CD4-positive, alpha-beta T cell (primary cell): Measurements from ENCODE around the gene DRD3. TPM values are rescaled to one million over a fixed set of nuclear protein-coding genes. Genes with fewer than 3 reads are reported as not detected.
A peak's percentile ranks its signal among the peaks of the same experiment; 100 is the strongest.

Experiments used
- ATAC-seq: fragments of 200-7000 bp; cut with Tn5 transposase; one replicate; pipeline ENCODE4 v1.10.0; 2022; ENCODE audit warnings: mild to moderate bottlenecking; ENCODE audit not compliant: poor library complexity
- CTCF ChIA-PET: fragments of 350-600 bp; sonication (Branson Sonifier 250); formaldehyde crosslinking; loops from one replicate; lab custom pipeline; 2021; ENCODE audit warnings: antibody characterized with exemption, inconsistent platforms; lab: Charles Lee
- POLR2A ChIA-PET: fragments of 350-600 bp; sonication (Branson Sonifier 250); formaldehyde crosslinking; loops from one replicate; lab custom pipeline; 2021; ENCODE audit warnings: antibody characterized with exemption, inconsistent platforms; lab: Charles Lee
- DNase-seq, 14 experiments: peaks; one replicate each; pipeline ENCODE4 v3.0.0-alpha.2; 2013 to 2020; ENCODE audit warnings: mixed read lengths in 2 of 14
- H3K27ac ChIP-seq, 2 donors: one replicate each; pipeline versions ENCODE4 v1.5.1 to v1.7.0; 2013; ENCODE audit warnings: low read length in 2 of 2, low read depth in 1 of 2, mild to moderate bottlenecking in 1 of 2
- H3K27me3 ChIP-seq, 2 experiments: 1 replicate in 1 of 2; 2 replicates in 1 of 2; pipeline versions ENCODE4 v1.6.1 to v1.7.0; 2013; ENCODE audit warnings: low read length in 2 of 2, control low read depth in 1 of 2, mild to moderate bottlenecking in 1 of 2, moderate library complexity in 1 of 2; ENCODE audit not compliant: insufficient read depth in 2 of 2, control insufficient read depth in 1 of 2
- H3K36me3 ChIP-seq: one replicate; pipeline ENCODE4 v1.6.1; 2013; ENCODE audit warnings: low read length, control low read depth; ENCODE audit not compliant: insufficient read depth
- H3K4me1 ChIP-seq: one replicate; pipeline ENCODE4 v1.6.1; 2013; ENCODE audit warnings: low read length, control low read depth; ENCODE audit not compliant: insufficient read depth
- H3K4me3 ChIP-seq: one replicate; pipeline ENCODE4 v1.5.1; 2013; ENCODE audit warnings: mild to moderate bottlenecking, low read length, moderate library complexity
- H3K9me3 ChIP-seq, 2 experiments: 1 replicate in 1 of 2; 2 replicates in 1 of 2; pipeline versions ENCODE4 v1.6.1 to v1.7.0; 2013; ENCODE audit warnings: low read length in 2 of 2, mild to moderate bottlenecking in 2 of 2, control low read depth in 1 of 2, moderate library complexity in 1 of 2; ENCODE audit not compliant: control insufficient read depth in 1 of 2, insufficient read depth in 1 of 2
- H3K27ac Mint-ChIP-seq: one replicate; pipeline ENCODE4 v1.8.0; 2020; ENCODE audit warnings: mixed read lengths
- H3K27me3 Mint-ChIP-seq: one replicate; pipeline ENCODE4 v1.8.0; 2021; ENCODE audit warnings: mixed read lengths
- H3K36me3 Mint-ChIP-seq: one replicate; pipeline ENCODE4 v1.8.0; 2021; ENCODE audit warnings: low read depth, mixed read lengths
- H3K4me1 Mint-ChIP-seq: one replicate; pipeline ENCODE4 v1.8.0; 2021; ENCODE audit warnings: low read depth, mixed read lengths
- H3K4me3 Mint-ChIP-seq: one replicate; pipeline ENCODE4 v1.8.0; 2020; ENCODE audit warnings: mild to moderate bottlenecking, mixed read lengths
- H3K9me3 Mint-ChIP-seq: one replicate; pipeline ENCODE4 v1.8.0; 2020; ENCODE audit warnings: mixed read lengths
- intact Hi-C, 2 experiments: fragments of 100-400 bp; cut with DNase I in 1 of 2; cut with micrococcal nuclease in 1 of 2; formaldehyde crosslinking; loops; one replicate each; pipeline versions ENCODE4 v1.15.1 to v1.9.0; 2023 to 2025; cut with DNase I, micrococcal nuclease
- total RNA-seq, 174 experiments: library from RNA in 2 of 174; stranded (reverse) in 2 of 174; gene quantifications; one replicate each; pipeline ENCODE4 v1.2.3 and lab custom pipeline; 2021 to 2026
- TF ChIP-seq, protein P1 (sequence below): fragments of 200-600 bp; IDR thresholded peaks from one replicate; pipeline ENCODE4 v1.8.0; 2022; ENCODE audit warnings: antibody characterized with exemption, mild to moderate bottlenecking

Gene DRD3
- total RNA-seq, 2 experiments from 2014 or later, result not detected

DNA sequence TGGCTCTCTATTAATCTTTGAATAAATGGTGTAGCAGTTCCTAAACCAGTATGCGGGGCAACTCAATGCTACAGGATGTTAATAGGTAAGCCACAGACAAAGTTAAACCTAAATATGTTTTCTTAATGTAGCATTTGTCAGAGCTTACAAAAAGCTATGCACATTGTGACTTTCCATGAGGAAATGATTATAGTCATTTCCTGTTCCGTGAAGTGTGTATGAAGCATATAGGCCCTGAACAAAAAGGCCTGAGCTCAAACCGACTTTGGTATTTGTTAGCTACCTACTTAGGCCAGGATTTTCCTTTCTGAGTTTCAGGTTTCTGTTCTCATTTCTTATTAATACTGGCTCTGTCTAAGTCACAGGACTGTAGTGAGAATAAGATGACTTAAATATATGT is 44.3 kb upstream of the DRD3 start:
- H3K9me3 ChIP-seq, result peaks cover 0 to 18% of the 10 kb centered on the region in 2 experiments
- intact Hi-C loops, result loop anchor here in 1 of 2 experiments (1.0 kb wide), 1 partner anchor 8 kb away; no protein-coding TSS in a partner anchor
- no peak overlapping the region for H3K4me3 ChIP-seq
- peaks cover 77% of the 10 kb centered on the region for H3K4me1 Mint-ChIP-seq
- H3K27me3 Mint-ChIP-seq, result no peaks in the 10 kb centered on the region
- ATAC-seq (peak; percentile 72), DNase-seq (peak in 3 of 14 experiments; percentile 55 to 90 (median 57))
- peak overlapping the region in 1 of 2 donors; percentile 61 for H3K27ac ChIP-seq
- CTCF ChIA-PET, result interaction anchor here (0.7 to 2.7 kb wide), 4 partner anchors 10 to 112 kb away, joined by 3 to 9 read pairs (median 6); no protein-coding TSS in a partner anchor
- POLR2A ChIA-PET, result interaction anchor here (0.6 to 5.1 kb wide), 7 partner anchors 9 to 195 kb away, joined by 3 to 110 read pairs (median 4); partner anchors contain the start of gene ZNF80
- H3K4me3 Mint-ChIP-seq, result peak overlapping the region; percentile 50
- H3K27ac Mint-ChIP-seq, result peak overlapping the region; percentile 80
- peaks cover 67% of the 10 kb centered on the region for H3K4me1 ChIP-seq
- H3K36me3 ChIP-seq, result no peaks in the 10 kb centered on the region
- H3K9me3 Mint-ChIP-seq, result peaks cover 5% of the 10 kb centered on the region
- H3K27me3 ChIP-seq, result no peaks in the 10 kb centered on the region
- peaks cover 31% of the 10 kb centered on the region for H3K36me3 Mint-ChIP-seq
- TF ChIP-seq, protein P1, sequence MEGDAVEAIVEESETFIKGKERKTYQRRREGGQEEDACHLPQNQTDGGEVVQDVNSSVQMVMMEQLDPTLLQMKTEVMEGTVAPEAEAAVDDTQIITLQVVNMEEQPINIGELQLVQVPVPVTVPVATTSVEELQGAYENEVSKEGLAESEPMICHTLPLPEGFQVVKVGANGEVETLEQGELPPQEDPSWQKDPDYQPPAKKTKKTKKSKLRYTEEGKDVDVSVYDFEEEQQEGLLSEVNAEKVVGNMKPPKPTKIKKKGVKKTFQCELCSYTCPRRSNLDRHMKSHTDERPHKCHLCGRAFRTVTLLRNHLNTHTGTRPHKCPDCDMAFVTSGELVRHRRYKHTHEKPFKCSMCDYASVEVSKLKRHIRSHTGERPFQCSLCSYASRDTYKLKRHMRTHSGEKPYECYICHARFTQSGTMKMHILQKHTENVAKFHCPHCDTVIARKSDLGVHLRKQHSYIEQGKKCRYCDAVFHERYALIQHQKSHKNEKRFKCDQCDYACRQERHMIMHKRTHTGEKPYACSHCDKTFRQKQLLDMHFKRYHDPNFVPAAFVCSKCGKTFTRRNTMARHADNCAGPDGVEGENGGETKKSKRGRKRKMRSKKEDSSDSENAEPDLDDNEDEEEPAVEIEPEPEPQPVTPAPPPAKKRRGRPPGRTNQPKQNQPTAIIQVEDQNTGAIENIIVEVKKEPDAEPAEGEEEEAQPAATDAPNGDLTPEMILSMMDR, result no peak

DNA sequence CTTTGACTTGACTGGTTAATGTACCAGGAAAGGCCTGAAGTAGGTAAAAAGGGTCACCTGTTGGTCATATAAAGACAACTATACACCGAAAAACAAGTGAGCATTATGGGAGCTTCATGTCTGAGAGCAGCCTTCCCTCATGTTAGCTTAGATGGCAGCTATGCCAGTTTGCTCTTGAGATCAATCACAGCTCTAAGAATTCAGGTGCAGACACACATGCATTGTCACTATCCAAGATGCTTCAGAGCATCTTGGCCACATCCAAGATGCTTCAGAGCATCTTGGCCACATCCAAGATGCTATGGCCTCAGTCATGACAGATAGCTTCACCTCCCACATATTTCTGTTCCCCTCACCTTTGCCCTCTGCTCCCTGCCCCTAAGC is 43.0 kb upstream of the DRD3 start:
- no peaks in the 10 kb centered on the region for H3K27me3 ChIP-seq
- H3K36me3 ChIP-seq, result no peaks in the 10 kb centered on the region
- H3K27ac ChIP-seq, result peak overlapping the region in 1 of 2 donors; percentile 61
- TF ChIP-seq, protein P1, result no peak
- no peaks in the 10 kb centered on the region for H3K27me3 Mint-ChIP-seq
- peaks cover 68% of the 10 kb centered on the region for H3K4me1 Mint-ChIP-seq
- H3K4me1 ChIP-seq, result peaks cover 75% of the 10 kb centered on the region
- H3K27ac Mint-ChIP-seq, result peak overlapping the region; percentile 88
- no peak overlapping the region for H3K4me3 ChIP-seq
- peak; percentile 27 for ATAC-seq
- no peak for DNase-seq
- POLR2A ChIA-PET, result interaction anchor here (0.8 to 5.1 kb wide), 3 partner anchors 8 to 20 kb away, joined by 3 to 110 read pairs (median 39); no protein-coding TSS in a partner anchor
- intact Hi-C loops, result no loop called here
- peaks cover 5% of the 10 kb centered on the region for H3K9me3 Mint-ChIP-seq
- peaks cover 0 to 18% of the 10 kb centered on the region in 2 experiments for H3K9me3 ChIP-seq
- peaks cover 31% of the 10 kb centered on the region for H3K36me3 Mint-ChIP-seq
- peak overlapping the region; percentile 12 for H3K4me3 Mint-ChIP-seq
- CTCF ChIA-PET, result interaction anchor here (1.2 to 2.7 kb wide), 4 partner anchors 8 to 1563 kb away, joined by 3 to 9 read pairs (median 6); no protein-coding TSS in a partner anchor

DNA sequence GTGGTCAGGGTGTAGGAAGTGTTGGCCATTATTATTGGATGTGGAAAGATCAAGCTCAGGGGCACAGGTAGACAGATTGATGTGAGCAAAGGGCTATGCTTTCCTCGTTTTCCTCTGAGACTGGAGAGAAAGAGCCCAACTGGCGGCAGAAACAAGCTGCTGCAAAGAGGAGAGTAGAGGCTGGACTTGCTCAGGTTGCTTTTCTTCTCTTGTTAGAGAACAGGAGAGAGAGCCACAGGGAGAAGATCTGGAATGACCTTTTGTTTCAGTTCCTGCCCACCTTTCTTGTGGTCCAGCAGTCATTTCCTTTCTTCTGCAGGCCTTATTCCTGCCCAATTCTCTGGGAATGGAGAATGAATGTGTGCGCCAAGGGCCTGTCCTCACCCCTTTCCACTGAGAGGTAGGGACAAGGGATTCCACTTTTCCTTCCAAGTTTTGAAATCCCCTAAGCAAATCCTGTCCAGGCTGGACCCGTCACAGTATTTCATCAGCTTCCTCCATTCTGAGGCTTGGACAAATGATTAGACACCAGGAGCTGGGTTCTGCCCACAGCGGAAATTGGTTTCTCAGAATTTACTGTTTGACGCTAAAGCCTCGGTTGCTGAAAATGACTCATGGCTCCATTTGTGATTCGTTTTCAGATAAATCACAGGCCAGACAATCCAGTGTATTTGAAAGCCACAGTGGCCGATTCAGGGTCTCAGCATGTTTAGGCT is 42.5 kb upstream of the DRD3 start:
- peaks cover 0 to 18% of the 10 kb centered on the region in 2 experiments for H3K9me3 ChIP-seq
- Mint-ChIP-seq H3K27ac (peak overlapping the region; percentile 88), H3K4me1 (peaks cover 62% of the 10 kb centered on the region), H3K4me3 (peak overlapping the region; percentile 12), H3K9me3 (peaks cover 5% of the 10 kb centered on the region), H3K27me3 (no peaks in the 10 kb centered on the region), H3K36me3 (peaks cover 28% of the 10 kb centered on the region)
- ChIA-PET CTCF (interaction anchor here (1.0 to 2.7 kb wide), 5 partner anchors 8 to 1563 kb away, joined by 3 to 9 read pairs (median 4); no protein-coding TSS in a partner anchor), POLR2A (interaction anchor here (5.0 to 5.1 kb wide), 2 partner anchors 7 to 11 kb away, joined by 39 to 110 read pairs; no protein-coding TSS in a partner anchor)
- no peaks in the 10 kb centered on the region for H3K27me3 ChIP-seq
- peak in 10 of 14 experiments; percentile 19 to 89 (median 30) for DNase-seq
- TF ChIP-seq, protein P1, result no peak
- H3K4me1 ChIP-seq, result peaks cover 78% of the 10 kb centered on the region
- ATAC-seq, result peak; percentile 50
- peak overlapping the region in 1 of 2 donors; percentile 61 for H3K27ac ChIP-seq
- no peaks in the 10 kb centered on the region for H3K36me3 ChIP-seq
- no peak overlapping the region for H3K4me3 ChIP-seq
- intact Hi-C loops, result no loop called here
